ENCODE measurements around the gene SYPL2. TPM values are rescaled to one million over a fixed set of nuclear protein-coding genes. Genes with fewer than 3 reads are reported as not detected.
"Not testable (repeated sequence)": the region's sequence is repeated elsewhere in the genome, so short reads cannot be mapped to it uniquely, and the experiment has no call there.

The SYPL2 gene
- total RNA-seq (2014; rRNA removed; shearing (Covaris generic)): 0.96 and 1.6 TPM in 2 replicates

DNA sequence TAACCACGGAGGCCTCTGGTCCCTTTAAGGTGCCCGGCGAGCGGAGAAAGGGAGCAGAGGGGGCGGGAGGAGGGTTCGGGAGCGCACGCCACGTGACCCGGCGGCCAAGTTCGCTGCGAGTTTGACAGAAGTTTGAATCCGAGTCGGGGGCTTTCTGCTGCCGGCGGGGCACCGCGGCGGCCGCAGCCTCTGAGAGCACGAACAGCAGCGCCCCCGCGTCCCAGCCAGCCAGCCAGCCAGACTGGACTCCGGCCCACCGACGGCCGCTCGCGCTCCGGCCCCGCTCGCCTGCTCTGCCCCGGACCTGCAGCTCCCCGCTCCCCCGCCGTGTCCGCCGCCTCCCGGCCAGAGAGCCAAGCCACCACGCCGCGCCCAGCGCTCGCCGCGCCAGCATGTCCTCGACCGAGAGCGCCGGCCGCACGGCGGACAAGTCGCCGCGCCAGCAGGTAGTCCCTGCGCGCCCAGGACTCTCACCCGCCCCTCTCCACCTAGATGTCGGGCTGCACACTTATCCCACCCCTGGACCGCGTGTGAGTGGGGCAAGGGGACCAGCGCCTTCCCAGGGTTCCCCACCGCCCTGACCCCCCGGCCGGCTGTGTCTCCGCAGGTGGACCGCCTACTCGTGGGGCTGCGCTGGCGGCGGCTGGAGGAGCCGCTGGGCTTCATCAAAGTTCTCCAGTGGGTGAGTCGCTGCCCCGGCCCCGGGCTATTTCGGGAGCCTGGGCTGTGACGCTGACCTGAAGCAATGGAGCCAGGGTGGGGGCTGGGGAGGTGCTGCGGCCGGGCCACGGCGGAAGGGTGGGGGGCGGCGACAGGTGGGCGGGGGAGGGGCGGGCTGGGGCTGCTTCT is at the start of gene SYPL2:
TSS of gene SYPL2 (plus strand) at position 95 of the 849 bp plus-strand sequence. CDS start at position 393, 298 bp downstream.
- peak; percentile 59 for DNase-seq (ENCODE audit: low read depth)

DNA sequence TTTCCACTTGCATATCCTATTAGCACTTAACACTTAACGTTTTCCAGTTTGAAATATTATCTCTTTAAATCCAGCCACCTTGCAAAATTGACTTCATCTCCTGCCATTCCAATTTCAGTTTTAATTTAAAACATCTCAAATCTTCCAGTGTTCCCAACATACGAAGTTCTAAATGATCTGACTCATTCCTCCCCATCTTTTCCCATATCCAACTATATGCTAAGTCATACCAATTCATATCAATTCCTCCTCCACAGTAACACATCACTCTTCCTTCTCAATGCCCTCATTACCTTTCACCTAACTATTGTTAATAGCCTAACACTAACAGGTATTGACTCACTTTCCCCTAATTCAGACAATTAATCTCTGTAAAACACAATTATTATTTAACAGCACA is 42.8 kb upstream of the SYPL2 start:
- no peak for DNase-seq (ENCODE audit: low read depth)

DNA sequence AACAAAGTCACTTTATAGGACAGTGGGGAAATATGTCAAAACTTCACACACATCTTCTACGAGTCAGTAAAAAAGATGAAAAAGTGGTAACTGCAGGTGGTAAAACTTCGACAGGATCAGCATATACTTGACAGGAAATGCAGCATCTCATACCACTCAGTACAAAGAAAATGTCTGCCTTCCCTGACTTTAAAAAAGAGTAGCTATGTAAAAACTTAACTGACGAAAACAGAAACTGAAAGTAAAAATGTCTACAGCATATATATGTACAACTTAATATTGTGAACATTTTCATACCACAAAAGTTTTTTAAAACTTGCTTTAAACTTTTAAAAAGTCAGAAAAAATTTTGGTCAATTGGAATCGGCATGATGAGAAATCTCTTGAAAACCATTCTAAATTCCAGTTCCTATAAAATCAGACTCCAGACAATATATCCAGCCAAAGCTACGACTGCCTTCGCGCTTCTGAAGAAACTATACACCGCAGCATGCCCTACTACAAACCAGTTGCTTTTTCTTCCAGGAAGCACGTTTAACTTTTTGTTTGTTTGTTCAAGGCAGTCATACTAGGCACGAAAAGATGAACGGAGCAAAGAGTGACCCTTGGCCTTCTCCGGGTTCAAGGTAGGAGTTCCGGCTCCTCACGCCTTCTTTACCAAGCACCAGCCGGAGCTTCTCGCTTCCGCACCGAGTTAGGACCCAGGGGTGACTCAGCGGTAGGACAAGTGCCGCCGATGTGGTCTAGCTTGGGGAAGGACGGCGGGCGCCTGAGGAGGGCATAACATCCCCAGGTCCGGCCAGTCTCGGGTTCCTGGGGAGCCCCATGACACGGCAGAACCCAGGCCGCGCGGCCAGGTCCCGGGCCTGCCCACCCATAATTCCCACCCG is 40.7 kb upstream of the SYPL2 start:
- peak; percentile 73 for DNase-seq (ENCODE audit: low read depth)

DNA sequence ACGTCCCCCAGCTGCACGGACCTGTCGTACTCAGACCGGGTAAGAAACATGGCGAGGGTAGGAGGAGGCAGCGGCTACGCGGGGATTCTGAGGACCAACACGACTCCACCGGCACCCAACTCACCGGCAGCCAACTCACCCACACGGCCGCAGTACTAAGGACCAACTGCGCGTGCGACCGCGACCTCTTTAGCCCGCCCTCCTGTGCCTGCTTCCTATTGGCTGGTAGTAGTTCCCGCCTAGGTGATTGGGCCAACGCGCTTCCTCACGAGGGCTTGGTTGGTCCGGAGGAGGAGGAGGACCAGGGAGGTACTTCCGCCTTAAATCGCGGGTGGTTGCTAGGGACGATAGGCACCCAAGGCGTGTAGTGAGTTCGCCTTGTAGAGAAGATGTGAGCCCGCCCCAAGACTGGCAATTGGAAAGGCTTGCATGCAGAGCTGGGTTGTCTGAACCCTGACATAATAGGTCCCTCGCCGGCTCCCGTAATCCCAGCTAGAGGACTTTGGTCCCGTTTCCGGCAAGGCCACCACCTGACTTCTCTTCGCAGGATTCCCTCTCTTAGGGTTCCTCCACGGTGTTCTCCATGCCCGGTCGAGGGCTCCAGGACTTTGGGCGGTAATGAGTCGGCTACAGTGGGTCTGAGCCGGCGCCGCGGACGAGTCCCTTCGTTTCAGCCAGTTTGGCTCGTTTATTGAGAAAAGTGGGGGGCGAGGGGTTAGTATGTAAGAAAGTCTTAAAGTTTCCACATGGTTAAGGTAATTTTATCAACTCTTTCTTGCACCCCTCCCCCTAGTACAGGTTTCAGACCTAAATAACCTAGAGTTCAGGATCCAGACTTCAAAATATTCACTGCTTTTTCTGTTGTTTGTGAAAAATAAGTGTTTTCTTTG is 39.8 kb upstream of the SYPL2 start, which contains the start of gene PSMA5:
TSS of gene PSMA5 (minus strand) at position 168 of the 890 bp plus-strand sequence. CDS start at position 50, 118 bp downstream.
- peak; percentile 100 for DNase-seq (ENCODE audit: low read depth)

DNA sequence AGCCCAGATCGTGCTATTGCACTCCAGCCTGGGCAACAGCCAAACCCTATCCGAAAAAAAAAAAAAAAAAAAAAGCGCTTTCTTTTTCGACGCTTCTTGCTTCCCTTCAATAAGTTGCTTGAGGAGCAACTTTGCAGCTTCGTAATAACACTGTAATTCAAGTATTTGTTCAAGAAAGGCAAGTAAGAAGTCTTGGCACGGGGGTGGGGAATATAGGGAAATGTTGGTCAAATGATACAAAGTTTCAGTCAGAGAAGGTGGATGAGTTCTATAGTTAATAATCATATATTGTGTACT is 39.2 kb upstream of the SYPL2 start:
- DNase-seq (ENCODE audit: low read depth): no peak

DNA sequence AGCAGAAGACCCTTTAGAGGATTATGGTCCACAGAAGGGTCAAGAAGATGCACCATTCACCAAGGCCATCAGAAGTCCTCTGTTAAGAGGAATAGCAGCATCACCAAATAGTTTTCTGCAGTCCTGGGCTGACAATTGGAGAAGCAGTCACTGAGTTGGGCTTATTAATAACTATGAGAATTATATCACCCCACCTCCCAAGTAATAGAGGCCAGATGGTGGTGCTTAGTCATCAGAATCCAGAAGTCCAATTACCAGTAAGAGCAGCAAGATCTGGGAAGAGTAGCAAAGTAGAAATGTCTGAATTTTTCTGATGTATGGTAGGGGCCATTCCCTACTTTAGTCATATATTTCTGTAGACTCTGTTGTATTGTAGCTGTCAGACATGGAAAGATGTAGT is 34.0 kb upstream of the SYPL2 start:
- no peak for DNase-seq (ENCODE audit: low read depth)

DNA sequence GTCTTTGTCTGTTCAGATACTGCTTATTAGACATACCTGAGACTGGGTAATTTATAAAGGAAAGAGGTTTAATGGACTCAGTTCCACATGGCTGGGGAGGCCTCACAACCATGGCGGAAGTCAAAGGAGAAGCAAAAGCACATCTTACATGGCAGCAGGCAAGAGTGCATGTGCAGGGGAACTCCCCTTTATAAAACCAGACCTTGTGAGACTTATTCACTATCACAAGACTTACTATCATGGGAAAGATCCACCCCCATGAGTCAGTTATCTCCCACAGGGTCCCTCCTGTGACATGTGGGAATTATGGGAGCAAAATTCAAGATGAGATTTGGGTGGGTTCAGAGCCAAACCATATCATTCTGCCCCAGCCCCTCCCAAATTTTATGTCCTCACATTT is 33.0 kb upstream of the SYPL2 start:
- DNase-seq (ENCODE audit: low read depth): no peak

DNA sequence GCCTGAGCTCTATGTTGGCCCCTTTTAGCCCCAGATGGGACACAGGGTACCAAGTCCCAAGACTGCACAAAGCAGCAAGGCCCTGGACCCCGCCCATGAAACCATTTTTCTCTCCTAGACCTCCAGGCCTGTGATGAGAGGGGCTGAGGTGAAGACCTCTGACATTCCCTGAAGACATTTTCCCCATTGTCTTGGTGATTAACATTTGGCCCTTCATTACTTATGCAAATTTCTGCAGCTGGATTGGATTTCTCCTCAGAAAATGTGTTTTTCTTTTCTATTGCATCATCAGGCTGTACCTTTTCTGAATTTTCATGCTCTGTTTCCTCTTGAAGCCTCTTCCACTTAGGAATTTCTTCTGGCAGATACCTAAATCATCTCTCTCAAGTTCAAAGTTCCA is 31.9 kb upstream of the SYPL2 start:
- DNase-seq (ENCODE audit: low read depth): no peak

DNA sequence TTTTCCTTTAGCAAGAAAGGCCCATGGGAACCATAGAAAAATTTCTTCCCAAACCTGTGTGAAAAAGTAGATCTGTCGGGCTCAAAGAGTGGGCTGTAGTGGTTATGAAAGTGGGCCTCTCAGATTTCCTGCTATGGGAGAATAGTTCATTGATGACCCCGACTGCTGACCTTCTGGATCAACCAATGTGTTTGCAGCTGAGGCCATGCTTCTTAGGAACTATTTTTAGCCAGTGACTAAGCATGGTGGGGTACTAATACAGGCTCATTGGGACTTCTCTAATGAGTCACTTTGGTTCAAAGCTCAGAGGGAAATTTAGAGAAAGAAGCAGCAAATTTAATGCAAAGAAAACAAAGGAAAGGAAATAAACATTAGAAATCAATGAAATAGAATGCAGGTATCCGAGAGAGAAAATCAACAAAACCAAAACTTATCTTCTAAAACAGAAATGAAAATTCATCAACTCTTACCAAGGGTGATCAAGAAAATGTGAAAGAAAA is 27.5 kb upstream of the SYPL2 start:
- peak; percentile 93 for DNase-seq (ENCODE audit: low read depth)

DNA sequence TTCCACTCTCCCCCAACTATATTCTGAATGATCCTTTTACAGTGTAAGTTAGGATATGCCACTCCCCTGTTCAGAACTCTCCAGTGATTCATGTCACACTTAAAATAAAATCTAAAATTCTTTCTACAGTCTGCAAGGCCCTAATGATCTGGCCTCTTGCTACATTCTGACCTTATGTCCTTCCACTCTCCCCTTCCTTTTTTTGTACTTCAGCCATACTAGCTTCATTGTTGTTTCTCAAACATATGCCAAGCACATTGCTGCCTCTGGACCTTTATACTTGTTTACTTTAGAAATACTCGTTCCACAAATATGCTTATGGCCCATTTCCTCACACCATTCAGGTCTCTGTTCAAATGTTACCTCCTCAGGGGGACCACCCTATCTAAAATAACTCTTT is 25.3 kb upstream of the SYPL2 start:
- DNase-seq (ENCODE audit: low read depth): no peak

DNA sequence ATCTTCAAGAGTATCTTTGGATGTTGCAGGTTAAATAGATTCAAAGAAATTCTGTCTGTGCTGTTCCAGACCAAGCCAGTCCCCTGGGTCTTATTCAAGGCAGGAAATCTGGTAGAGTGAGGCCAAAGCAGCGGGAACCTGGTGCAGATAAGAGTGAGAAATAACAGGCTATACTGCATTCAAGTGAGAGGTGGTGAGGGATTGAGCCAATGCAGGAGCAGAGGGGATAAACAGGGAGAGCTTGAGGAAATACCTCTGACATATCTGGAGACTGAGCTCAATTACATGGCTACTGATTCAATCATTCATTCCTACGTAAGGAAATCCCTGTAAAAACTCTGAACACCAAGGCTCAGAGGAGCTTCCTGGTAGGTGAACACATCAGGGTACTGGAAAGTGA is 22.9 kb upstream of the SYPL2 start:
- DNase-seq (ENCODE audit: low read depth): no peak

DNA sequence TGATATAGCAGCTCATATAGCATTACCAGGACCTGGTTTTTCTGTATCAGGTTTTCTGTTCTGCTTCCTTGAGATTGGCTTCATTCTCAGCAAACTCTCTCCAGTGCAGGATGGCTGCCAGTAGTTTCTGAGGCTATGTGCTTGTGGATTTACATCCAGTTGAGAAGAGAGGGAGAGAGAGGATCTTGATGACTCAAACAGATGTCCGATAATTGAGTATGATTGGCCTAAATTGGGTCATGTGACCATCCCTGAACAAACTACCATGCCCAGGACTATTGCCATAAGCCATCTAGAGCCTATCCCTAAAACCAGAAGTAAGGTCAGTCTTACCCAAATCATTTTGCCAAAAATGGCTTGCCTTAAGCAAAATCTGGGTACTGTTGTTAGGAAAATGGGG is 22.0 kb upstream of the SYPL2 start:
- DNase-seq (ENCODE audit: low read depth): peak; percentile 59

DNA sequence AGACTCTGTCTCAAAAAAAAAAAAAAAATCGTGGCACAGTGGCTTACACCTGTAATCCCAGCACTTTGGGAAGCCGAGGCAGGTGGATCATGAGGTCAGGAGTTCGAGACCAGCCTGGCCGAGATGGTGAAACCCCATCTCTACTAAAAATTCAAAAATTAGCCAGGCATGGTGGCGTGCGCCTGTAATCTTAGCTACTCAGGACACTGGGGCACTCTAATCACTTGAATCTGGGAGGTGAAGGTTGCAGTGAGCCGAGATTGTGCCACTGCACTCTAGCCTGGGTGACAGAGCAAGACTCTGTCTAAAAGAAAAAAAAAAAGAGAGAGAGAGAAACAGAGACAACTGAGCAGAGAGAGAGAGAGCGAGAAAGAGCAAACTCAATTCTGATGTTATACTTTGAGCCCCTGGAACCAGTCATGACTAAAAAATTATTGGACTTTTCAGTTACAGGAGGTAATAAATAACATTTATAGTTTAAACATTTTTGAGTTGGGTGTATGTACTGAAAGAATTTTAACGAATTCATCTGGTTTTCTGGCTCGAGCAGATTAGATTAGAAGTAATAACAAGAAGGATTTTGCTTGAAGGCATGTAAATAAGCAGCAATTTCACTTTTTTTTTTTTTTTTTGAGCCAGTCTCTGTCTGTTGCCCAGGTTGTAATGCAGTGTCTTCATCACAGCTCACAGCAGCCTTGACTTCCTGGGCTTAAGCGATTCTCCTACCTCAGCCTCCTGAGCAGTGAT is 20.2 kb upstream of the SYPL2 start:
- not testable (repeated sequence) for DNase-seq (ENCODE audit: low read depth)

DNA sequence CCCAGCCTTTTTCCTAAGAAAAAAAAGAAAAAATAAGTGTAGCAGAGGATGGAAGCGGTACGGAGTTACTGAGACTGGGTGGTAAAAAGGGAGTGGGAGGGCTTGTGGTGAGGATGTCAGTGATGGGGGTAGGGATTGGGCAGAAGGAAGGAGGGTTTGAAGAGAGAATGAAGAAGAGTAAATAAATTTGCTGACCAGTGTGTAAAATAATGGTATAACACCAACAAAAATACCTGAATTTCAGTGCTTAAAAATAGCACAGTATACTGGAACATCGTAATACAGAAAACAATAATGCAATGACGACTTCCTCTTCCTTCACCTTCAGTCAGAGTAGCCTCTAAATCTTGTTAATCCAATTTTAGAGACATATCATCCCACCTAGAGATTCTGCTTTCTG is 18.8 kb upstream of the SYPL2 start:
- no peak for DNase-seq (ENCODE audit: low read depth)

DNA sequence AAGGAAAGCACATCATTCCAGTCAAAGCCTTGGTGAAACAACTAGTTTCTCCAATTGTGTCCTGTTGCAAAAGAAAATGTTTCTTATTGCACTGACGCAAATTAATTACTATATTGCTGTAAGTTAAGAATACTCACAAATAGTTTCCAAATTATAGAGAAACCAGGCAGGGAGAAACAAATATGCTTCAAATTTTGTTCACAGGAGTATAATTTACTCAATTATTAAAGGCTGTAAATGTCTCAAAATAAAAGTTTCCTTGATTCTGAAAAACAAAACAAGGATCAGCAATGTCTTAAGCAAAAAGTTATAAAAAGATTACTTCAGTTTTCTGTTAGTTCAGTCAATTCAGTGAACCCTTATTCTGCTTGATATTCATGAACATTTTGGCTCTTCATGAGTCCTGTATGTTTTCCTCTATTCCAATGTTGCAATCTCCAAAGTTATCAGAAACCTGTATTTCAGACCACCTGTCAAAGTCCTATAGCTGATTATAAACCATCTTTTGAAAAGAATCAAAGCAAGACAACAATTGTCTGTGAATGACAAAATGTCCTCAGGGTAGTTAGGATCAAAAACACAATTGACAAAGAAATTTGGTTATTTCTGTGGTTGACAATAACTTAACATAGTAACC is 11.7 kb upstream of the SYPL2 start:
- no peak for DNase-seq (ENCODE audit: low read depth)

DNA sequence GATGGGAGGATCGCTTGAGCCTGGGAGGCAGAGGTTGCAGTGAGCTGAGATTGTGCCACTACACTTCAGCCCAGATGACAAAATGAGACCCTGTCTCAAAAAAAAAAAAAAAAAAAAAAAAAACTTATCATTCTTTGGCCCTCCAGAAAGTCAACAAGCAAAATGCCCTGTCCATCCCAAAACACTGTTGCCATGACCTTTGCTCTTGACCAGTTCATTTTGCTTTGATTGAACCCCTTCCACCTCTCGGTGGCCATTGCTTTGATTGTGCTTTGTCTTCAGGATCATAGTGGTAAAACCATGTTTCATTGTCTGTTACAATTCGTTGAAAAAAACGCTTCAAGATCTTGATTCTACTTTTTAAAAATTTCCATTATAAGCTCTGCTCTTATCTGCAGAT is 8.5 kb upstream of the SYPL2 start:
- no peak for DNase-seq (ENCODE audit: low read depth)

DNA sequence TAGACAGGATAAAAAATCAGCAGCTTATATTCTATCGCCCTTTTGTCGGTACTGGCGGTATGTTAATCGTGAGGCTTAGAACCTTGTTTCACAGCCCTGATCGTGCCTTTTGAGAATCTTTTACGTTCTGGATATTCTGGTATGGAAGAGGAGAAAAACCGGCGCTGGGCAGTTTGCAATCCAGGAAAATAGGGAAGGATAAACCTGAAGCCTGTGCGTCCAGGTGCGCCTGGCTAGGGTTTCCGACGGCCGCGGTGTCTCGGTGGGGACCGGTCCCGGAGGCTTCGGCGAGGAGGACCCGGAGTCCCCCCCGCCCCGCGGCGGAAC is 258 bp upstream of the SYPL2 start:
- peak; percentile 44 for DNase-seq (ENCODE audit: low read depth)

DNA sequence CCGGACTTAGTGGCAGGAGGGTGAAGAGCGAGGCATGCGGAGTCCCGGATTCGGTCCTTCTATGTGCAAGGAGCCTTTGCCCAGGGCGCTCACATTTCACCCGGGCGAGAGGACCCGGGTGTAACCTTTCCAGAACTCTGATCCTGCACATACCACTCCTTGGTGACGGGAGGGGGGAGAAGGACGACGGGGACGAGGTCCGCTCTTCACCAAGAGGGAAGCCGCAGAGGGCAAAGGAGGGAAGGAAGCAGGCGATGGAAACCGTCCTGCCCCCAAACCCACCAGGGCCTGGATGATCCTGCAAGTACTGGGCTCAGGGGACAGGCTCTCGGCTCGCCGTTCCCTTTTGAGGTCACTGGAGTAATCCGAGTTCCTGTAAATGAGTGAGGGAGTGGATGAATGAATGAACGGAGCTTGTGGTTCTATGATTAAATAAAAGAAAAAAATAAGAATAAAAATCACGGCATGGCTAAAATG is 993 bp downstream of the SYPL2 start:
- DNase-seq (ENCODE audit: low read depth): no peak

DNA sequence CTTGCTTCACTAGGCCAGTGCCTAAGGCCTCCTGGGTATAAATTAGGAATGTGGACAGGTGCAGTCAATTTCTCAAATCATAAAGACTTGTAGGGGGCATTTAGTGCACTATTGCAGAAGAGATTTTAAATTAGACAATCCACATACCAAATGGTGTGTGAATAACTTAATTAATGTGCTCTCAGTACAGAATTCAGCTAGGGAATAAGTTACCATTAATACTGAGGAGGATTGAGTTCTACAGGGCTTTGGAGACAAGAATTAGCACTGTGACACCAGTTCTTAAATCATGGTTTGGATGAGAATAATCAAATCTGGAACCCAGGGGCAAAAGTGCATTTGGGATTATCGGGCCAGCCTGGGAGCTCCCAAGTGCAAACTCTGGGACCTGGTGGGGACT is 1.7 kb downstream of the SYPL2 start:
- DNase-seq (ENCODE audit: low read depth): no peak

DNA sequence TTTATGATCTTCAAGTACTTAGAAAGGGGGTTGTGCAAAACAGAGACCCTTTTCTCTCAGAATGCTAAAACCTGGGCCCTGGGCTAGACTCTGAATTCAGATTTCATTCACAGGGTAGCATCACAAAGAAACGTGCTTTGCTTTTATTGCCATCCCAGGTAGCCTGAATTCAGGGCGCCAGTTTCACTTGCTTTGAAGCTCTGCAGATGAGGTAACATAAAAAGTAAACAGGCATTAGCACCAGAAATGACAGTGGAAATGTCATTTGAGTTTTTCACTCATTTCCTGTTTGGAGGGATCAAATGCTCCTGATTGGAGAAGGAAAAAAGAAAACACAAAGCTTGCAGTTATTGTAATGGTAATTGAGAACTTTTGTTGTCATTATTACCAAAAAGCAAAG is 2.6 kb downstream of the SYPL2 start:
- no peak for DNase-seq (ENCODE audit: low read depth)

All from RPMI7951 (cell line).